HUES48 (cell line): ENCODE measurements around the gene KIR2DL1.
"Not testable (repeated sequence)": the region's sequence is repeated elsewhere in the genome, so short reads cannot be mapped to it uniquely, and the experiment has no call there.

ENCODE experiments used
- H3K27ac ChIP-seq: one replicate; pipeline ENCODE4 v1.7.0; 2013; ENCODE audit warnings: low read depth, low read length, inconsistent platforms
- H3K27me3 ChIP-seq: 2 replicates; pipeline ENCODE4 v1.6.1; 2013; ENCODE audit warnings: mild to moderate bottlenecking, low read length; ENCODE audit not compliant: control insufficient read depth, insufficient read depth
- H3K36me3 ChIP-seq: 2 replicates; pipeline ENCODE4 v1.6.1; 2013; ENCODE audit warnings: low read length; ENCODE audit not compliant: control insufficient read depth, insufficient read depth
- H3K4me1 ChIP-seq: 2 replicates; pipeline ENCODE4 v1.6.1; 2013; ENCODE audit warnings: mild to moderate bottlenecking, low read length; ENCODE audit not compliant: control insufficient read depth, insufficient read depth
- H3K4me3 ChIP-seq: 2 replicates; pipeline ENCODE4 v1.5.1; 2013; ENCODE audit warnings: mild to moderate bottlenecking, low read depth, low read length
- H3K9ac ChIP-seq: 2 replicates; pipeline ENCODE4 v1.6.1; 2013; ENCODE audit warnings: mild to moderate bottlenecking, low read depth, low read length, moderate library complexity
- H3K9me3 ChIP-seq: 2 replicates; pipeline ENCODE4 v1.6.1; 2013; ENCODE audit warnings: low read length; ENCODE audit not compliant: control insufficient read depth, insufficient read depth

Gene KIR2DL1

GRCh38 chr19:54769646-54770045 is at the start of gene KIR2DL1:
TSS of gene KIR2DL1 (plus strand) at chr19:54769793. CDS start at chr19:54769851, 58 bp downstream.
- H3K4me1 ChIP-seq, H3K27ac ChIP-seq, H3K36me3 ChIP-seq, H3K4me3 ChIP-seq, H3K27me3 ChIP-seq, H3K9ac ChIP-seq: not testable (repeated sequence)
- H3K9me3 ChIP-seq, result peaks cover 18% of the 10 kb centered on the region

- Histone ChIP-seq H3K27me3 (no peaks in the 10 kb centered on the region), H3K9me3 (peaks cover 94% of the 10 kb centered on the region), H3K4me1 (no peaks in the 10 kb centered on the region), H3K9ac (no peak within 1 kb of the TSS), H3K27ac (no peak within 1 kb of the TSS), H3K36me3 (no peaks in the 10 kb centered on the region), H3K4me3 (no peak within 1 kb of the TSS)
Measured at GRCh38 chr19:54724142-54724541, 45.5 kb upstream of the KIR2DL1 start, which contains the start of gene KIR3DL3. TSS of gene KIR3DL3 (plus strand) at chr19:54724442. CDS start at chr19:54724497, 55 bp downstream.

- H3K4me1 ChIP-seq, result no peaks in the 10 kb centered on the region
- no peak overlapping the region for H3K27ac ChIP-seq
- H3K36me3 ChIP-seq, result no peaks in the 10 kb centered on the region
- peaks cover 93% of the 10 kb centered on the region for H3K9me3 ChIP-seq
- no peak overlapping the region for H3K9ac ChIP-seq
- no peak overlapping the region for H3K4me3 ChIP-seq
- H3K27me3 ChIP-seq, result no peaks in the 10 kb centered on the region
Measured at GRCh38 chr19:54724644-54725043, 44.9 kb upstream of the KIR2DL1 start.

- H3K9me3 ChIP-seq, result peaks cover 87% of the 10 kb centered on the region
- H3K27me3 ChIP-seq, result no peaks in the 10 kb centered on the region
- H3K4me1 ChIP-seq, result no peaks in the 10 kb centered on the region
- H3K9ac ChIP-seq, result no peak overlapping the region
- no peak overlapping the region for H3K4me3 ChIP-seq
- H3K27ac ChIP-seq, result no peak overlapping the region
- H3K36me3 ChIP-seq, result no peaks in the 10 kb centered on the region
Measured at GRCh38 chr19:54725321-54725720, 44.3 kb upstream of the KIR2DL1 start.

GRCh38 chr19:54727562-54727961 is 42.0 kb upstream of the KIR2DL1 start:
- no peak overlapping the region for H3K27ac ChIP-seq
- no peaks in the 10 kb centered on the region for H3K27me3 ChIP-seq
- peaks cover 89% of the 10 kb centered on the region for H3K9me3 ChIP-seq
- no peak overlapping the region for H3K9ac ChIP-seq
- no peaks in the 10 kb centered on the region for H3K36me3 ChIP-seq
- H3K4me3 ChIP-seq, result no peak overlapping the region
- no peaks in the 10 kb centered on the region for H3K4me1 ChIP-seq

- H3K4me1 ChIP-seq, result no peaks in the 10 kb centered on the region
- H3K36me3 ChIP-seq, result no peaks in the 10 kb centered on the region
- H3K9ac ChIP-seq, result no peak overlapping the region
- H3K9me3 ChIP-seq, result peaks cover 90% of the 10 kb centered on the region
- no peak overlapping the region for H3K27ac ChIP-seq
- no peaks in the 10 kb centered on the region for H3K27me3 ChIP-seq
- H3K4me3 ChIP-seq, result no peak overlapping the region
Measured at GRCh38 chr19:54728167-54728566, 41.4 kb upstream of the KIR2DL1 start.

GRCh38 chr19:54729416-54730188 is 40.0 kb upstream of the KIR2DL1 start:
- Histone ChIP-seq H3K9ac (no peak overlapping the region), H3K9me3 (peaks cover 87% of the 10 kb centered on the region), H3K36me3 (no peaks in the 10 kb centered on the region), H3K27me3 (no peaks in the 10 kb centered on the region), H3K4me1 (no peaks in the 10 kb centered on the region), H3K4me3 (no peak overlapping the region), H3K27ac (no peak overlapping the region)

GRCh38 chr19:54731191-54731590 is 38.4 kb upstream of the KIR2DL1 start:
- Histone ChIP-seq H3K9ac (no peak overlapping the region), H3K4me3 (no peak overlapping the region), H3K4me1 (no peaks in the 10 kb centered on the region), H3K27ac (no peak overlapping the region), H3K9me3 (peaks cover 79% of the 10 kb centered on the region), H3K27me3 (no peaks in the 10 kb centered on the region), H3K36me3 (no peaks in the 10 kb centered on the region)

- not testable (repeated sequence) for H3K4me1 ChIP-seq, H3K4me3 ChIP-seq, H3K9ac ChIP-seq, H3K27me3 ChIP-seq, H3K27ac ChIP-seq, H3K36me3 ChIP-seq
- H3K9me3 ChIP-seq, result peaks cover 75% of the 10 kb centered on the region
Measured at GRCh38 chr19:54738306-54738705, 31.3 kb upstream of the KIR2DL1 start, which contains the start of gene KIR2DL3. TSS of gene KIR2DL3 (plus strand) at chr19:54738513. CDS start at chr19:54738546, 33 bp downstream.

GRCh38 chr19:54738715-54739114 is 30.9 kb upstream of the KIR2DL1 start:
- H3K9ac ChIP-seq, result no peak overlapping the region
- H3K4me3 ChIP-seq, result no peak overlapping the region
- peaks cover 73% of the 10 kb centered on the region for H3K9me3 ChIP-seq

GRCh38 chr19:54739587-54740497 is 29.8 kb upstream of the KIR2DL1 start:
- Histone ChIP-seq H3K4me1 (no peaks in the 10 kb centered on the region), H3K27ac (no peak overlapping the region), H3K36me3 (no peaks in the 10 kb centered on the region), H3K9me3 (peaks cover 68% of the 10 kb centered on the region), H3K9ac (no peak overlapping the region), H3K4me3 (no peak overlapping the region), H3K27me3 (no peaks in the 10 kb centered on the region)

More at GRCh38 chr19:54738715-54739114, 30.9 kb upstream of the KIR2DL1 start:
- Histone ChIP-seq H3K4me1 (no peaks in the 10 kb centered on the region), H3K27ac (no peak overlapping the region), H3K36me3 (no peaks in the 10 kb centered on the region), H3K27me3 (no peaks in the 10 kb centered on the region)
